Endodermal cell (in vitro differentiated cells): ENCODE measurements around the gene CENPP. TPM values are rescaled to one million over a fixed set of nuclear protein-coding genes. Genes with fewer than 3 reads are reported as not detected.
A peak's percentile ranks its signal among the peaks of the same experiment; 100 is the strongest.

Source experiments
- DNase-seq: peaks from one replicate; pipeline ENCODE4 v3.0.0-alpha.2; 2017
- H3K27ac ChIP-seq: 2 replicates; pipeline ENCODE4 v1.5.1; 2013; ENCODE audit warnings: mild to moderate bottlenecking, low read depth, low read length, moderate library complexity
- H3K27me3 ChIP-seq: 2 replicates; pipeline ENCODE4 v1.6.1; 2013; ENCODE audit warnings: mild to moderate bottlenecking, low read length, moderate library complexity; ENCODE audit not compliant: insufficient read depth, control insufficient read depth, poor library complexity, severe bottlenecking
- H3K36me3 ChIP-seq: 2 replicates; pipeline ENCODE4 v1.7.0; 2013; ENCODE audit warnings: mild to moderate bottlenecking, low read length, moderate library complexity; ENCODE audit not compliant: control insufficient read depth, insufficient read depth
- H3K4me1 ChIP-seq: one replicate; pipeline ENCODE4 v1.7.0; 2013; ENCODE audit warnings: low read length; ENCODE audit not compliant: control insufficient read depth, insufficient read depth
- H3K4me3 ChIP-seq: 2 replicates; pipeline ENCODE4 v1.5.1; 2013; ENCODE audit warnings: mild to moderate bottlenecking, low read length, moderate library complexity
- H3K9ac ChIP-seq: 2 replicates; pipeline ENCODE4 v1.6.1; 2013; ENCODE audit warnings: mild to moderate bottlenecking, low read length, moderate library complexity; ENCODE audit not compliant: poor library complexity, severe bottlenecking; ENCODE audit errors: extremely low read depth
- H3K9me3 ChIP-seq: 2 replicates; pipeline ENCODE4 v1.6.1; 2013; ENCODE audit warnings: mild to moderate bottlenecking, low read length, moderate library complexity; ENCODE audit not compliant: control insufficient read depth
- H3K27ac Mint-ChIP-seq: 2 replicates; pipeline ENCODE4 v1.8.0; 2020; ENCODE audit warnings: mixed read lengths
- H3K27me3 Mint-ChIP-seq: 2 replicates; pipeline ENCODE4 v1.8.0; 2021; ENCODE audit warnings: mild to moderate bottlenecking, mixed read lengths; ENCODE audit not compliant: insufficient read depth
- H3K36me3 Mint-ChIP-seq: 2 replicates; pipeline ENCODE4 v1.8.0; 2020; ENCODE audit warnings: low read depth, mixed read lengths
- H3K4me1 Mint-ChIP-seq: 2 replicates; pipeline ENCODE4 v1.8.0; 2020; ENCODE audit warnings: mixed read lengths
- H3K4me3 Mint-ChIP-seq: 2 replicates; pipeline ENCODE4 v1.8.0; 2020; ENCODE audit warnings: mild to moderate bottlenecking, moderate library complexity, mixed read lengths
- H3K9me3 Mint-ChIP-seq: 2 replicates; pipeline ENCODE4 v1.8.0; 2020; ENCODE audit warnings: mild to moderate bottlenecking, mixed read lengths
- whole genome bisulfite sequencing, 2 experiments: methylation state at CpG; one replicate each; pipeline versions ENCODE4 v1.1.5 to v1.1.7; 2013; ENCODE audit warnings: missing lambda C conversion rate in 2 of 2, mixed read lengths in 1 of 2; ENCODE audit not compliant: insufficient coverage in 1 of 2, insufficient read length in 1 of 2; 5-methylcytosine and 5-hydroxymethylcytosine counted together
- total RNA-seq, 2 donors: library from RNA; stranded (reverse); fragmentation: NEBNext Ultra II Directional in 1 of 2; extraction: Animal tissue kit (Norgen Biotek cat#: 25700) in 1 of 2; gene quantifications; 2 replicates in 1 of 2; 3 replicates in 1 of 2; pipeline ENCODE4 v1.2.1, GENCODE V29; 2021
- TF ChIP-seq, protein P1 (sequence below): fragments of 200-600 bp; sonication (generic); conservative IDR thresholded peaks from 2 replicates; pipeline ENCODE4 v1.5.0; 2021; ENCODE audit warnings: antibody characterized with exemption, mild to moderate bottlenecking

CENPP gene
- total RNA-seq, 2 donors from 2014 or later = 8.2 to 9.2 TPM

DNA sequence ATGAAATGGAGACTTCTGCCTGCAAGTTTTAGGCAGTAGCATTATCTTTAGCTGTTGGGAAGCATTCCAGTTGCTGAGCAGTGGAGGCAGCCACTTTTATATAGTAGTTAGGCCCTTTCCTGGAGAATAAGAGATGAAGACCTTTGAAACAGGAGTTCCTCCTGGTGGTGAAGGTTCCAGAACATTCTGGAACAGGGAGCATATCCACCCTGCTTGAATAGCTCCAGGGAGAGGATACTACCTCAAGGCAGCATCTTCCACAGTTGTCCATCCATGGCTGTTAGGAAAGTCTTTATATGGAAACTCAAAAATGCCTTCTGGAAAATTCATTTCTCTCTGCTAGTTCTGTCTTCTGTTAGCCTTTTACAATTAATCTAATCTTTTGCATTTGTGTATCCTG is 153.6 kb downstream of the CENPP start:
- Mint-ChIP-seq H3K9me3 (no peaks in the 10 kb centered on the region), H3K36me3 (no peaks in the 10 kb centered on the region), H3K4me1 (peaks cover 8% of the 10 kb centered on the region), H3K27me3 (no peaks in the 10 kb centered on the region), H3K27ac (no peak overlapping the region), H3K4me3 (no peak overlapping the region)
- no peak overlapping the region for H3K27ac ChIP-seq
- H3K9ac ChIP-seq = no peak overlapping the region
- H3K27me3 ChIP-seq = no peaks in the 10 kb centered on the region
- no peak overlapping the region for H3K4me3 ChIP-seq
- no peak for DNase-seq
- TF ChIP-seq, protein P1, sequence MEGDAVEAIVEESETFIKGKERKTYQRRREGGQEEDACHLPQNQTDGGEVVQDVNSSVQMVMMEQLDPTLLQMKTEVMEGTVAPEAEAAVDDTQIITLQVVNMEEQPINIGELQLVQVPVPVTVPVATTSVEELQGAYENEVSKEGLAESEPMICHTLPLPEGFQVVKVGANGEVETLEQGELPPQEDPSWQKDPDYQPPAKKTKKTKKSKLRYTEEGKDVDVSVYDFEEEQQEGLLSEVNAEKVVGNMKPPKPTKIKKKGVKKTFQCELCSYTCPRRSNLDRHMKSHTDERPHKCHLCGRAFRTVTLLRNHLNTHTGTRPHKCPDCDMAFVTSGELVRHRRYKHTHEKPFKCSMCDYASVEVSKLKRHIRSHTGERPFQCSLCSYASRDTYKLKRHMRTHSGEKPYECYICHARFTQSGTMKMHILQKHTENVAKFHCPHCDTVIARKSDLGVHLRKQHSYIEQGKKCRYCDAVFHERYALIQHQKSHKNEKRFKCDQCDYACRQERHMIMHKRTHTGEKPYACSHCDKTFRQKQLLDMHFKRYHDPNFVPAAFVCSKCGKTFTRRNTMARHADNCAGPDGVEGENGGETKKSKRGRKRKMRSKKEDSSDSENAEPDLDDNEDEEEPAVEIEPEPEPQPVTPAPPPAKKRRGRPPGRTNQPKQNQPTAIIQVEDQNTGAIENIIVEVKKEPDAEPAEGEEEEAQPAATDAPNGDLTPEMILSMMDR = no peak
- H3K4me1 ChIP-seq = no peaks in the 10 kb centered on the region
- no peaks in the 10 kb centered on the region for H3K9me3 ChIP-seq
- H3K36me3 ChIP-seq = no peaks in the 10 kb centered on the region

DNA sequence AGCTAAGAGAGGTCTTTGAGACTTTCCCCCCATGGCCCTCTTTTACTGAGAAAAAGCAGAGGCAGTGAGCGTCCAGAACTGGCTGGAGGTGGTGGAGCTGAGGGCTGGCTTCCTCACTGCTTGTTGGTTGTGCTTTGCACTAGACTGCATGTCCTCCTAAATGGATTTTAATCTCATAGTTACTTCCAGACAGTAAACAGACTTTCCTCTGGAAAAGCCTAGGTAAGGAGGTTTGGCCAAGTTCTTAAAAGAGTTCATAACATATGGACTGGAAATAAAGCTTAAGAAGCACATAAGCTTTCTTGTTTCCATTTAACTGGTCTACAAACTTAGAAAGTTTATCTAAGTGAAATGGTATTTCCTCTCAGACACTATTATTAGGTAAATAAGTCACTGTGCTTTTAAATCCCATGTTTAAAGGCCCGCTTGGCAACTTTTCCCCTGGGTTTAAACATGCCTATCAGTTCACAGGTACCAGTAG is 154.6 kb downstream of the CENPP start:
- TF ChIP-seq, protein P1 = no peak
- Mint-ChIP-seq H3K36me3 (no peaks in the 10 kb centered on the region), H3K4me3 (no peak overlapping the region), H3K27ac (no peak overlapping the region), H3K4me1 (peaks cover 8% of the 10 kb centered on the region), H3K27me3 (no peaks in the 10 kb centered on the region), H3K9me3 (no peaks in the 10 kb centered on the region)
- H3K9ac ChIP-seq = no peak overlapping the region
- WGBS, 2 experiments = 87 to 100% methylated on average over 1 to 2 of the region's 2 CpGs
- H3K36me3 ChIP-seq = no peaks in the 10 kb centered on the region
- DNase-seq = no peak
- H3K27ac ChIP-seq = no peak overlapping the region
- no peaks in the 10 kb centered on the region for H3K9me3 ChIP-seq
- H3K27me3 ChIP-seq = no peaks in the 10 kb centered on the region
- H3K4me3 ChIP-seq = no peak overlapping the region
- no peaks in the 10 kb centered on the region for H3K4me1 ChIP-seq

DNA sequence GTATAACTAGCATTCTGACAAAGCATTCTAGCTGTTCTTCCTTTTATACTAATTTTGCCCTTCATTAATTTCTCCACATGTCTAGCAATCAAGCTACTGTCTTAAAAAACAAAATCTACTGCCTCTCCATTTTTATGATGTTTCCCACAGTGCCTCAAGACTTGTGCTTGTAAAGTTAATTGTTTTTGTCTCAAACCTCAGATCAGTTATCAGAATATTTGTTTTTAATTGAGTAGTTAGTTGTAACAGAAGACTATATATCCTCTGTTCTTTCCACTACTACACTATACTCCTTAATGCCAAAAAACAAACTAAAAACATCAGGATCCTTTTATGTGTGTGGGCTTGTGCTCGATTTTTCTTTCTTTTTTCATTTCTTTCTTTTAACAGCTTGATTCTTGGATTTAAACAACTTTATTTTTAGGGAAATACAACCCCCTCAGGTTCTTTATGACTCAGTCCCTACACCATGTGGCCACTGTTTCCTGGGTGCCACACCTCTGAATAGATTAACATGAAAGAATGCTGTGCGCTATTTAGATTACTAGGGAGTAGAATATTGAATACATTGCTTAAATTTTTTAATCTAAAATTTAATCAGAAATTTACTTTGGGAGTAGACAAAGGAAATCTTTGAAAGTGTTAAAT is 155.4 kb downstream of the CENPP start:
- TF ChIP-seq, protein P1 = no peak
- H3K4me1 ChIP-seq = no peaks in the 10 kb centered on the region
- Mint-ChIP-seq H3K27ac (peak overlapping the region; percentile 32), H3K27me3 (no peaks in the 10 kb centered on the region), H3K36me3 (no peaks in the 10 kb centered on the region), H3K4me1 (peaks cover 8% of the 10 kb centered on the region), H3K4me3 (no peak overlapping the region), H3K9me3 (no peaks in the 10 kb centered on the region)
- no peaks in the 10 kb centered on the region for H3K9me3 ChIP-seq
- H3K9ac ChIP-seq = no peak overlapping the region
- no peaks in the 10 kb centered on the region for H3K36me3 ChIP-seq
- no peak for DNase-seq
- 50% methylated on average over 1 of the region's 2 CpGs; no CpG with 5 or more reads in 1 of the 2 experiments for WGBS, 2 experiments
- no peak overlapping the region for H3K27ac ChIP-seq
- H3K4me3 ChIP-seq = no peak overlapping the region
- no peaks in the 10 kb centered on the region for H3K27me3 ChIP-seq
